Osteocyte (in vitro differentiated cells): ENCODE measurements around the gene PFKFB1. TPM values are rescaled to one million over a fixed set of nuclear protein-coding genes. Genes with fewer than 3 reads are reported as not detected.
"Not testable (repeated sequence)": the region's sequence is repeated elsewhere in the genome, so short reads cannot be mapped to it uniquely, and the experiment has no call there.

Experiments
- DNase-seq: peaks from one replicate; pipeline ENCODE4 v3.0.0; 2021; ENCODE audit warnings: mixed read lengths; ENCODE audit not compliant: unreplicated experiment; ENCODE audit errors: extremely low spot score
- H3K27ac Mint-ChIP-seq: one replicate; pipeline ENCODE4 v1.8.0; 2021; ENCODE audit warnings: mild to moderate bottlenecking, mixed read lengths; ENCODE audit not compliant: unreplicated experiment
- H3K27me3 Mint-ChIP-seq: one replicate; pipeline ENCODE4 v1.8.0; 2021; ENCODE audit warnings: mixed read lengths; ENCODE audit not compliant: unreplicated experiment
- H3K36me3 Mint-ChIP-seq: one replicate; pipeline ENCODE4 v1.8.0; 2021; ENCODE audit warnings: mixed read lengths; ENCODE audit not compliant: unreplicated experiment
- H3K4me1 Mint-ChIP-seq: one replicate; pipeline ENCODE4 v1.8.0; 2021; ENCODE audit warnings: mixed read lengths; ENCODE audit not compliant: unreplicated experiment
- H3K4me3 Mint-ChIP-seq: one replicate; pipeline ENCODE4 v1.8.0; 2021; ENCODE audit warnings: mild to moderate bottlenecking, moderate library complexity, mixed read lengths; ENCODE audit not compliant: unreplicated experiment
- H3K9me3 Mint-ChIP-seq: one replicate; pipeline ENCODE4 v1.8.0; 2021; ENCODE audit warnings: mixed read lengths; ENCODE audit not compliant: unreplicated experiment
- CTCF ChIP-seq: fragments of 200-600 bp; sonication (generic); IDR thresholded peaks from 2 replicates; pipeline ENCODE4 v1.5.0; 2021; ENCODE audit warnings: antibody characterized with exemption, mild to moderate bottlenecking, moderate library complexity
- total RNA-seq: library from RNA; stranded (reverse); gene quantifications from 2 replicates; pipeline ENCODE4 v1.2.1, GENCODE V29; 2021

PFKFB1 gene
- total RNA-seq, 1 donor from 2014 or later: not detected

GRCh38 chrX:54992911-54993622 is 921 bp downstream of the PFKFB1 start:
- Mint-ChIP-seq H3K27me3 (peaks cover 5% of the 10 kb centered on the region), H3K27ac (no peak overlapping the region), H3K36me3 (no peaks in the 10 kb centered on the region), H3K9me3 (peaks cover 12% of the 10 kb centered on the region), H3K4me1 (no peaks in the 10 kb centered on the region), H3K4me3 (no peak overlapping the region)
- DNase-seq: no peak
- TF ChIP-seq CTCF: no peak

GRCh38 chrX:54991706-54992105 is 2.3 kb downstream of the PFKFB1 start:
- Mint-ChIP-seq H3K27ac (no peak overlapping the region), H3K4me1 (no peaks in the 10 kb centered on the region), H3K27me3 (peaks cover 10% of the 10 kb centered on the region), H3K36me3 (no peaks in the 10 kb centered on the region), H3K9me3 (peaks cover 16% of the 10 kb centered on the region), H3K4me3 (no peak overlapping the region)
- TF ChIP-seq CTCF: no peak
- DNase-seq: no peak

GRCh38 chrX:54983306-54983705 is 10.7 kb downstream of the PFKFB1 start:
- H3K27me3 Mint-ChIP-seq: peaks cover 15% of the 10 kb centered on the region
- DNase-seq, H3K9me3 Mint-ChIP-seq, H3K36me3 Mint-ChIP-seq, H3K4me3 Mint-ChIP-seq, H3K27ac Mint-ChIP-seq, H3K4me1 Mint-ChIP-seq: not testable (repeated sequence)

- Mint-ChIP-seq H3K36me3 (no peaks in the 10 kb centered on the region), H3K27me3 (peaks cover 12% of the 10 kb centered on the region), H3K27ac (no peak overlapping the region), H3K9me3 (peaks cover 5% of the 10 kb centered on the region), H3K4me3 (no peak overlapping the region), H3K4me1 (no peaks in the 10 kb centered on the region)
- no peak for TF ChIP-seq CTCF
- no peak for DNase-seq
Observed at GRCh38 chrX:54980334-54980733, 13.7 kb downstream of the PFKFB1 start.

GRCh38 chrX:54979432-54979831 is 14.6 kb downstream of the PFKFB1 start:
- TF ChIP-seq CTCF: no peak
- Mint-ChIP-seq H3K27me3 (peaks cover 12% of the 10 kb centered on the region), H3K9me3 (peaks cover 7% of the 10 kb centered on the region), H3K27ac (no peak overlapping the region), H3K4me3 (no peak overlapping the region), H3K36me3 (no peaks in the 10 kb centered on the region), H3K4me1 (no peaks in the 10 kb centered on the region)
- no peak for DNase-seq

GRCh38 chrX:54978448-54978847 is 15.5 kb downstream of the PFKFB1 start:
- TF ChIP-seq CTCF: no peak
- no peak for DNase-seq
- Mint-ChIP-seq H3K27me3 (peaks cover 12% of the 10 kb centered on the region), H3K4me3 (no peak overlapping the region), H3K36me3 (no peaks in the 10 kb centered on the region), H3K4me1 (no peaks in the 10 kb centered on the region), H3K27ac (no peak overlapping the region), H3K9me3 (peaks cover 16% of the 10 kb centered on the region)
